SK-N-MC (cell line): ENCODE results near the gene CLDN22.

Source experiments
- DNase-seq: peaks from one replicate; pipeline ENCODE4 v3.0.0-alpha.2; 2011; ENCODE audit warnings: low read depth, low spot score
- H3K27ac ChIP-seq: fragments of 200-600 bp; sonication (generic); 2 replicates; pipeline ENCODE4 v1.5.1; 2016; ENCODE audit warnings: mixed run types
- H3K36me3 ChIP-seq: fragments of 200-600 bp; sonication (generic); 2 replicates; pipeline ENCODE4 v1.6.1; 2017; ENCODE audit warnings: antibody characterized with exemption, low read length, mixed read lengths; ENCODE audit not compliant: insufficient read depth
- H3K4me3 ChIP-seq: fragments of 200-600 bp; sonication (generic); 2 replicates; pipeline ENCODE4 v1.5.1; 2016
- H3K9ac ChIP-seq: fragments of 200-600 bp; sonication (generic); 2 replicates; pipeline ENCODE4 v1.8.0; 2017; ENCODE audit warnings: mixed run types, mixed read lengths; ENCODE audit not compliant: insufficient read length
- H3K9me3 ChIP-seq: fragments of 200-600 bp; sonication (generic); 2 replicates; pipeline ENCODE4 v1.6.1; 2017; ENCODE audit warnings: low read depth, mild to moderate bottlenecking, antibody characterized with exemption, low read length, moderate library complexity, mixed read lengths
- EZH2 ChIP-seq: fragments of 200-600 bp; sonication (generic); IDR thresholded peaks from one replicate; pipeline ENCODE4 v1.6.1; 2017; ENCODE audit warnings: antibody characterized with exemption
- FOXP2 ChIP-seq: optimal IDR thresholded peaks from 2 replicates; pipeline ENCODE3; 2011; ENCODE audit warnings: mild to moderate bottlenecking, moderate library complexity; ENCODE audit not compliant: insufficient read depth; ENCODE audit errors: extremely low read length, control extremely low read depth
- POLR2AphosphoS5 ChIP-seq: IDR thresholded peaks from 2 replicates; pipeline ENCODE4 v1.6.1; 2012; ENCODE audit warnings: mild to moderate bottlenecking, low read depth, low read length, borderline replicate concordance

Gene CLDN22

GRCh38 chr4:183348706-183349659, 28.9 kb upstream of the CLDN22 start:
- H3K9me3 ChIP-seq = no peaks in the 10 kb centered on the region
- DNase-seq = no peak
- H3K36me3 ChIP-seq = no peaks in the 10 kb centered on the region
- H3K4me3 ChIP-seq = no peak overlapping the region
- TF ChIP-seq POLR2AphosphoS5 = no peak
- TF ChIP-seq EZH2 = no peak
- no peak for TF ChIP-seq FOXP2
- H3K9ac ChIP-seq = no peak overlapping the region
- H3K27ac ChIP-seq = no peak overlapping the region

GRCh38 chr4:183348136-183348535, 28.1 kb upstream of the CLDN22 start:
- no peaks in the 10 kb centered on the region for H3K9me3 ChIP-seq
- no peaks in the 10 kb centered on the region for H3K36me3 ChIP-seq
- H3K27ac ChIP-seq = no peak overlapping the region
- DNase-seq = no peak
- TF ChIP-seq EZH2 (no peak), FOXP2 (no peak), POLR2AphosphoS5 (no peak)
- H3K4me3 ChIP-seq = no peak overlapping the region
- H3K9ac ChIP-seq = no peak overlapping the region

- DNase-seq = no peak
- Histone ChIP-seq H3K9me3 (no peaks in the 10 kb centered on the region), H3K36me3 (no peaks in the 10 kb centered on the region), H3K9ac (no peak overlapping the region), H3K27ac (no peak overlapping the region), H3K4me3 (no peak overlapping the region)
- TF ChIP-seq EZH2 (no peak), FOXP2 (no peak), POLR2AphosphoS5 (no peak)
These were observed 27.5 kb upstream of the CLDN22 start for GRCh38 chr4:183347566-183347965.

GRCh38 chr4:183347146-183347545, 27.1 kb upstream of the CLDN22 start:
- no peaks in the 10 kb centered on the region for H3K36me3 ChIP-seq
- no peak overlapping the region for H3K4me3 ChIP-seq
- H3K27ac ChIP-seq = no peak overlapping the region
- H3K9ac ChIP-seq = no peak overlapping the region
- no peaks in the 10 kb centered on the region for H3K9me3 ChIP-seq
- no peak for DNase-seq
- TF ChIP-seq EZH2 (no peak), POLR2AphosphoS5 (no peak)

GRCh38 chr4:183345261-183345660, 25.2 kb upstream of the CLDN22 start:
- Histone ChIP-seq H3K36me3 (no peaks in the 10 kb centered on the region), H3K9me3 (no peaks in the 10 kb centered on the region), H3K27ac (no peak overlapping the region), H3K4me3 (no peak overlapping the region), H3K9ac (no peak overlapping the region)
- TF ChIP-seq EZH2 = no peak
- TF ChIP-seq FOXP2 = no peak
- no peak for TF ChIP-seq POLR2AphosphoS5
- no peak for DNase-seq

DNA sequence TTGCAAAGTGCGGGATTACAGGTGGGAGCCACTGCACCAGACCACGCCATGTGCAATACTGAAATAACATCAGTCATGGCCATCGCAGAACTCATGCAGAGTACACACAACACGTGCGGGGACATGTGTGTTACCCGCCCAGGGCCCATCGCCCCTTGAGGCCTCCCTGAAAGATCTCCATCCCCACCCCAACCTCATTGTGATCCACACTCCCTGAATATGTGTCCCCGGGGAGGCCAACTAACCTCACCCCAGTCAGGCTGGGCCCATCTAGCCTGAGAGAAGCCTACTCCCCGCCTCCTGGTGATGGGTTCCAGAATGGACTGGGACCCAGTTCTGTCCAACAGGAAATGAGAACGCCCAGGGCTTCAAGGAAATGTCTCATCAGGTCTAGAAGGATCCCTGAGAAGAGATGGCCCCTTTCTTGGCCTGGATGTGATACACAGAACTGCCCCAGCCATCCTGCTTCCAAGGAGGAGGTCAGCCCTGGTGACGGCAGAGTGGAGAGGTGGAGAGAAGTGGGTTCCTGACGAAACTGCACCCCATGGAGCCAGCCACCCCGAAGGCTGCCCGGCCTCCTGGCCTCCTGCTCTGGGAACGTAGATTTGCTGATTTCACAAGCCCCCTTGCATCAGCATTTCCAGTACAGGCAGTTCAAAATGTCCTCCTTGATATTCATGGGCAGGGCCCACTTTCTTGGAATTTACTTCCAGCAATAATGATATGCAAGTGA, 24.6 kb upstream of the CLDN22 start:
- Histone ChIP-seq H3K36me3 (no peaks in the 10 kb centered on the region), H3K4me3 (no peak overlapping the region), H3K9me3 (no peaks in the 10 kb centered on the region), H3K9ac (no peak overlapping the region), H3K27ac (no peak overlapping the region)
- TF ChIP-seq EZH2 (no peak), POLR2AphosphoS5 (no peak), FOXP2 (no peak)
- no peak for DNase-seq

DNA sequence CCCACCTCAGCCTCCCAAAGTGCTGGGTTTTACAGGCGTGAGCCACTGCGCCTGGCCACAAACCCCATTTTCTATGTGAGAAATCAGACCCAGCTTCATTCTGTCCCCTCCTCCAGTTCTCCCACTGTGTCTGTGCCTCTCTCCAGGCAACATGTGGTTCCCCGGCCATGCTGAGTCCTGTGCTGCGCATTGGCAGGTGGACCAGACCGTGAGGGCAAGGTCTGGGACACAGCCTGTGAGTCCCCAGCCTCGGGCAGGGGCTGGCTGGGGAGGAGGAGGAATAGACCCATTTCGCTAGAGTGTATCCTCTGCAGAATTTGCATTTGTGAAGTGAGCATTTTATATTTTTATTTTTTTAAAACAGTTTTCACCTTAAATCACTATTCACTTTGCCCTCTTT, 23.7 kb upstream of the CLDN22 start:
- H3K27ac ChIP-seq = no peak overlapping the region

DNA sequence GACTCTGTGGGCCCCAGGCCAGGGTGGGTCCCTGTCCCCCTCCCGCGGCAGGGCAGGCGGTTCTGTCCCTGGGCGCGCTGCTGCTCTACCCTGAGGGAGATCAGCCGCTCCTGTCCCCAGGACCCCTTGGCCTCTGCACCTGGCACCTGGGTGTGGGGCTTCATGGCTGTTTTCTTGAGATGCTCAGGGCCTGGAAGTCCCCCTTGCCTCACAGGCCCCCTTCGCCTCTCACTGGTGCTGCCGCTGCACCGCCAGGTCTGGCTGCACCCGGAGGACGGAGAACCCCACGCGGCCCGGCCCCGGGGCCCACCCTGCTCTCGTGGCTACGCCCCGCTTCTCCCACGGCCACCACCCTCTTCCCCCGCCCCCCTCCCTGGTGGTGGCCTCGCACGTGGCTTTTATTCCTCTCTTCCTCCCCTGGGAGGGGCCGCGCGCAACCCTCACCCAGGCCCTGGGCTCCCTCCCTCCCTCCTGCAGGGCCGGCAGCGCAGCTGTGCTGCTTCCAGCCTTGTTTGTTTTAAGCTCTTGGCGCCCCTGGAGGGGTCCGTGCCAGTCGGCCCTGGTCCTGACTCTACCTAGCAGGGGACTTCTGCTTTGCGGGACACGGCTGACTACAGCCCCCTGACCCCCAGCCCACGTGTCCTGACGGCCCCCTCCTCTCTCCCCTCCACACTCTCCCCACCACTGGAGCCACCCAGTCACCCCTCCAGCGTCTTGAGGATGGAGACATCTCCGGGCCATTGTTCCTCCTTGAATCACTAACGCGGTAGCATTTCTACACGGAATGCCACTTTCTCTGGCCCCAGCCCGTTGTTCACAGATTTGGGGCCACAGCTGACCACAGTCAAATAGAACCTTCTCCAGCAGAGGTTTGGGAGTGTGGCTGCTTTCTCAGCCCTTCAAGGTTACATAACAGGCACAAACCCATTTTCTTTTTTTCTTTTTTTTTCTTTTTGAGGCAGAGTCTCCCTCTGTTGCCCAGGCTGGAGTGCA, 22.8 kb upstream of the CLDN22 start:
- H3K36me3 ChIP-seq = no peaks in the 10 kb centered on the region
- no peak overlapping the region for H3K9ac ChIP-seq
- H3K27ac ChIP-seq = no peak overlapping the region
- DNase-seq = no peak
- no peaks in the 10 kb centered on the region for H3K9me3 ChIP-seq
- H3K4me3 ChIP-seq = no peak overlapping the region
- TF ChIP-seq POLR2AphosphoS5 = no peak
- TF ChIP-seq FOXP2 = no peak
- no peak for TF ChIP-seq EZH2

More for the DNA sequence above, 23.7 kb upstream of the CLDN22 start:
- Histone ChIP-seq H3K36me3 (no peaks in the 10 kb centered on the region), H3K9ac (no peak overlapping the region), H3K4me3 (no peak overlapping the region), H3K9me3 (no peaks in the 10 kb centered on the region)
- no peak for TF ChIP-seq EZH2
- no peak for TF ChIP-seq POLR2AphosphoS5
- no peak for TF ChIP-seq FOXP2
- no peak for DNase-seq
